ENCODE results near the gene ANKRD39.

DNA sequence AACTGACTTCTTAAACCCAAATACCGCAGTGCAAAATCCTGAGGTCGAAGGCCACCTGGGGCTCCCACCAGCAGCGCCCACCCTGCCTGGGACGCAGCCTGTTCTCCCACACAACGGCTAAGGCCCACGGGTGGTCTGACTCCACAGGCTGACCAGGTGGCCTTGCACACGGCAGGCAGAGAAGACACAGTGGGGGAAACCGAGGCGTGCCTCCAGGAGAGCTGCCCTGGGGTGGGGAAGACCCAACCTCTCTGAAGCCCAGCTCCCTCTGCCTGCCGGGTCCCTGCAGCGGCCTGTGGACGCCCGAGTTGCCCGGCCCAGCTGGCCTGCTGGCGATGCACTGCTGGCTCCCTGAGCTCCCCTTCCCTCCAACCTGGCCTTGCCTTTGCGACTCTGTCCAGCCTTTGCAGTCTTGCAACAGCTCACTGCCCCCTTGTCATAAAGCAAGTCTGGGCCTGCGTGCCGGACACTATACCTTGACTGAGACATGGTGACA lies 21.8 kb upstream of the ANKRD39 start:
- TF ChIP-seq EZH2 (IDR thresholded peaks at IDR 0.05; ENCODE audit: low read depth, unreplicated experiment) (no peak), NANOG (IDR thresholded peaks at IDR 0.05; ENCODE audit: borderline replicate concordance) (no peak), EZH2phosphoT487 (IDR thresholded peaks at IDR 0.05; ENCODE audit: unreplicated experiment) (no peak), POLR2AphosphoS5 (IDR thresholded peaks at IDR 0.05; ENCODE audit: low read depth) (no peak), CREB1 (CRISPR knock-in tag; IDR thresholded peaks at IDR 0.05; ENCODE audit: low read depth) (no peak), JUNB (IDR thresholded peaks at IDR 0.05; ENCODE audit: unreplicated experiment) (no peak)
- TF ChIP-seq, protein P1, sequence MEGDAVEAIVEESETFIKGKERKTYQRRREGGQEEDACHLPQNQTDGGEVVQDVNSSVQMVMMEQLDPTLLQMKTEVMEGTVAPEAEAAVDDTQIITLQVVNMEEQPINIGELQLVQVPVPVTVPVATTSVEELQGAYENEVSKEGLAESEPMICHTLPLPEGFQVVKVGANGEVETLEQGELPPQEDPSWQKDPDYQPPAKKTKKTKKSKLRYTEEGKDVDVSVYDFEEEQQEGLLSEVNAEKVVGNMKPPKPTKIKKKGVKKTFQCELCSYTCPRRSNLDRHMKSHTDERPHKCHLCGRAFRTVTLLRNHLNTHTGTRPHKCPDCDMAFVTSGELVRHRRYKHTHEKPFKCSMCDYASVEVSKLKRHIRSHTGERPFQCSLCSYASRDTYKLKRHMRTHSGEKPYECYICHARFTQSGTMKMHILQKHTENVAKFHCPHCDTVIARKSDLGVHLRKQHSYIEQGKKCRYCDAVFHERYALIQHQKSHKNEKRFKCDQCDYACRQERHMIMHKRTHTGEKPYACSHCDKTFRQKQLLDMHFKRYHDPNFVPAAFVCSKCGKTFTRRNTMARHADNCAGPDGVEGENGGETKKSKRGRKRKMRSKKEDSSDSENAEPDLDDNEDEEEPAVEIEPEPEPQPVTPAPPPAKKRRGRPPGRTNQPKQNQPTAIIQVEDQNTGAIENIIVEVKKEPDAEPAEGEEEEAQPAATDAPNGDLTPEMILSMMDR (conservative IDR thresholded peaks at IDR 0.05; ENCODE audit: low read depth in 2 of 2) = no peak
- TF ChIP-seq, protein P2, sequence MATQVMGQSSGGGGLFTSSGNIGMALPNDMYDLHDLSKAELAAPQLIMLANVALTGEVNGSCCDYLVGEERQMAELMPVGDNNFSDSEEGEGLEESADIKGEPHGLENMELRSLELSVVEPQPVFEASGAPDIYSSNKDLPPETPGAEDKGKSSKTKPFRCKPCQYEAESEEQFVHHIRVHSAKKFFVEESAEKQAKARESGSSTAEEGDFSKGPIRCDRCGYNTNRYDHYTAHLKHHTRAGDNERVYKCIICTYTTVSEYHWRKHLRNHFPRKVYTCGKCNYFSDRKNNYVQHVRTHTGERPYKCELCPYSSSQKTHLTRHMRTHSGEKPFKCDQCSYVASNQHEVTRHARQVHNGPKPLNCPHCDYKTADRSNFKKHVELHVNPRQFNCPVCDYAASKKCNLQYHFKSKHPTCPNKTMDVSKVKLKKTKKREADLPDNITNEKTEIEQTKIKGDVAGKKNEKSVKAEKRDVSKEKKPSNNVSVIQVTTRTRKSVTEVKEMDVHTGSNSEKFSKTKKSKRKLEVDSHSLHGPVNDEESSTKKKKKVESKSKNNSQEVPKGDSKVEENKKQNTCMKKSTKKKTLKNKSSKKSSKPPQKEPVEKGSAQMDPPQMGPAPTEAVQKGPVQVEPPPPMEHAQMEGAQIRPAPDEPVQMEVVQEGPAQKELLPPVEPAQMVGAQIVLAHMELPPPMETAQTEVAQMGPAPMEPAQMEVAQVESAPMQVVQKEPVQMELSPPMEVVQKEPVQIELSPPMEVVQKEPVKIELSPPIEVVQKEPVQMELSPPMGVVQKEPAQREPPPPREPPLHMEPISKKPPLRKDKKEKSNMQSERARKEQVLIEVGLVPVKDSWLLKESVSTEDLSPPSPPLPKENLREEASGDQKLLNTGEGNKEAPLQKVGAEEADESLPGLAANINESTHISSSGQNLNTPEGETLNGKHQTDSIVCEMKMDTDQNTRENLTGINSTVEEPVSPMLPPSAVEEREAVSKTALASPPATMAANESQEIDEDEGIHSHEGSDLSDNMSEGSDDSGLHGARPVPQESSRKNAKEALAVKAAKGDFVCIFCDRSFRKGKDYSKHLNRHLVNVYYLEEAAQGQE (IDR thresholded peaks at IDR 0.05; ENCODE audit: unreplicated experiment) = no peak

Data from GM23338 (cell line).